Adrenal gland (tissue), 12 donors: Measurements from ENCODE around the gene GUCA1A. TPM values are rescaled to one million over a fixed set of nuclear protein-coding genes. Genes with fewer than 3 reads are reported as not detected.

Experiments
- DNase-seq, 7 donors: peaks; one replicate each; pipeline ENCODE4 v3.0.0-alpha.2; 2019 to 2020
- H3K27ac ChIP-seq, 5 donors: fragments of 200-600 bp; sonication (generic) in 4 of 5; 1 replicate in 3 of 5; 2 replicates in 2 of 5; pipeline versions ENCODE4 v1.5.1 to v1.8.0; 2016 to 2020; ENCODE audit warnings: mild to moderate bottlenecking in 1 of 5
- H3K27me3 ChIP-seq: fragments of 200-600 bp; 2 replicates; pipeline ENCODE4 v1.8.0; 2021
- H3K36me3 ChIP-seq, 2 donors: fragments of 200-600 bp; replicated peaks in 1 of 2; 1 replicate in 1 of 2; 2 replicates in 1 of 2; pipeline versions ENCODE4 v1.5.1 to v1.8.0; 2018 to 2022
- H3K4me1 ChIP-seq, 2 donors: fragments of 200-600 bp; replicated peaks in 1 of 2; 1 replicate in 1 of 2; 2 replicates in 1 of 2; pipeline versions ENCODE4 v1.5.1 to v1.8.0; 2018 to 2021
- H3K4me3 ChIP-seq, 4 donors: fragments of 200-600 bp; sonication (generic) in 3 of 4; one replicate each; pipeline ENCODE4 v1.5.1; 2016 to 2018
- H3K9me3 ChIP-seq, 3 donors: fragments of 200-600 bp; sonication (generic) in 1 of 3; replicated peaks in 1 of 3; 1 replicate in 2 of 3; 2 replicates in 1 of 3; pipeline versions ENCODE4 v1.5.1 to v1.8.0; 2016 to 2021
- CTCF ChIP-seq, 6 experiments: fragments of 450-650 bp in 4 of 6; fragments of 200-600 bp in 2 of 6; sonication (generic) in 1 of 6; IDR thresholded peaks; 1 replicate in 5 of 6; 2 replicates in 1 of 6; pipeline versions ENCODE4 v1.5.1 to v1.8.0; 2016 to 2021; ENCODE audit warnings: antibody characterized with exemption in 6 of 6, mild to moderate bottlenecking in 2 of 6, moderate library complexity in 1 of 6
- POLR2A ChIP-seq, 2 donors: fragments of 450-650 bp; IDR thresholded peaks; one replicate each; pipeline ENCODE4 v1.6.1; 2017; ENCODE audit warnings: antibody characterized with exemption in 2 of 2, mild to moderate bottlenecking in 2 of 2, moderate library complexity in 1 of 2
- WGBS, 4 donors: extraction: QIAGEN DNeasy Blood & Tissue Kit in 2 of 4; methylation state at CpG; one replicate each; pipeline versions ENCODE4 v1.1.5 to v1.1.7; 2013 to 2017; 5-methylcytosine and 5-hydroxymethylcytosine counted together
- intact Hi-C, 2 donors: fragments of 100-400 bp; cut with DNase I; formaldehyde crosslinking; loops; one replicate each; pipeline versions ENCODE4 v1.14.1 to v1.15.0; 2022 to 2023
- polyA plus RNA-seq, 3 donors: library from polyadenylated mRNA; stranded (reverse); fragments of 200-250 nt in 2 of 3; fragments of 350-450 nt in 1 of 3; fragmentation: Illumina TruSeq in 1 of 3; extraction: RNeasy Lipid Tissue Mini Kit (QIAGEN cat#74804) in 1 of 3; gene quantifications; one replicate each; pipeline ENCODE4 v1.2.3, GENCODE V29; 2013 to 2014
- total RNA-seq, 9 donors: library from RNA; depleted of rRNA in 4 of 9; stranded (reverse); fragments of >200 nt in 4 of 9; fragments of 120-200 nt in 1 of 9; fragmentation: NEBNext Ultra II Directional in 1 of 9; extraction: Animal tissue kit (Norgen Biotek cat#: 25700) in 1 of 9; gene quantifications; one replicate each; pipeline versions ENCODE4 v1.1.0 to v1.2.4, GENCODE V29; 2013 to 2023
- donor health status: healthy with polysubstance abuse.
- donor health status: Bipolar disorder and iron deficiency.
- donor health status: DM: yes; HTN: yes; CAD: no.
- donor health status: DM: no; HTN: no; CAD: no.
- donor health status: DM: no; HTN: no; CAD: no.
- donor health status: DM: yes; HTN: yes; CAD: no.

GUCA1A gene
- total and polyA plus RNA-seq, 12 donors: 0.17 TPM; not detected in 11

GRCh38 chr6:42140756-42141602 lies 32.2 kb upstream of the GUCA1A start:
- TF ChIP-seq POLR2A (IDR thresholded peaks at IDR 0.05) (peak in 1 of 2 donors; percentile 48), CTCF (IDR thresholded peaks at IDR 0.05) (no peak)
- peak; percentile 52 to 92 (median 83) for DNase-seq
- H3K36me3 ChIP-seq: no peaks in the 10 kb centered on the region
- intact Hi-C loops: no loop called here
- no peaks in the 10 kb centered on the region for H3K27me3 ChIP-seq
- peak overlapping the region in 4 of 5 donors; percentile 43 to 81 (median 70) for H3K27ac ChIP-seq
- no peaks in the 10 kb centered on the region for H3K9me3 ChIP-seq
- peaks cover 5 to 40% of the 10 kb centered on the region in 2 donors for H3K4me1 ChIP-seq
- H3K4me3 ChIP-seq: peak overlapping the region in 1 of 4 donors; percentile 3
- 34 to 54% (median 46%) methylated on average over 9 of the region's 9 CpGs for whole genome bisulfite sequencing, 4 donors

- 8 to 61% (median 54%) methylated on average over 2 to 13 of the region's 13 CpGs for WGBS, 4 donors
- Histone ChIP-seq H3K4me3 (peak overlapping the region in 2 of 4 donors; percentile 28 to 61), H3K27ac (peak overlapping the region in 4 of 5 donors; percentile 43 to 81 (median 70)), H3K9me3 (no peaks in the 10 kb centered on the region), H3K4me1 (peaks cover 5 to 36% of the 10 kb centered on the region in 2 donors), H3K36me3 (no peaks in the 10 kb centered on the region), H3K27me3 (no peaks in the 10 kb centered on the region)
- intact Hi-C loops: no loop called here
- no peak for TF ChIP-seq CTCF (IDR thresholded peaks at IDR 0.05)
- TF ChIP-seq POLR2A (IDR thresholded peaks at IDR 0.05): no peak
- no peak for DNase-seq
Observed at GRCh38 chr6:42141603-42142117, 31.5 kb upstream of the GUCA1A start.

- Histone ChIP-seq H3K9me3 (no peaks in the 10 kb centered on the region), H3K27me3 (no peaks in the 10 kb centered on the region), H3K4me3 (peak within 1 kb of the TSS in 2 of 4 donors; percentile 28 to 61), H3K4me1 (peaks cover 5 to 30% of the 10 kb centered on the region in 2 donors), H3K36me3 (no peaks in the 10 kb centered on the region), H3K27ac (peak within 1 kb of the TSS in 4 of 5 donors; percentile 43 to 81 (median 70))
- 14 to 27% (median 18%) methylated on average over 8 to 60 of the region's 60 CpGs for WGBS, 4 donors
- intact Hi-C loops: no loop called here
- peak in 4 of 7 donors; percentile 31 to 40 (median 38) for DNase-seq
- TF ChIP-seq CTCF (IDR thresholded peaks at IDR 0.05): no peak
Observed at GRCh38 chr6:42142118-42142835, 30.9 kb upstream of the GUCA1A start, which contains the start of gene C6orf132. TSS of gene C6orf132 (minus strand) at chr6:42142620. CDS start at chr6:42142444, 176 bp downstream.

- Histone ChIP-seq H3K27ac (no peak overlapping the region), H3K9me3 (no peaks in the 10 kb centered on the region), H3K4me1 (peaks cover 0 to 9% of the 10 kb centered on the region in 2 donors), H3K27me3 (no peaks in the 10 kb centered on the region), H3K36me3 (no peaks in the 10 kb centered on the region), H3K4me3 (no peak overlapping the region)
- DNase-seq: no peak
- intact Hi-C loops: no loop called here
- 57 to 80% (median 67%) methylated on average over 10 of the region's 10 CpGs for WGBS, 4 donors
- TF ChIP-seq CTCF (IDR thresholded peaks at IDR 0.05) (no peak), POLR2A (IDR thresholded peaks at IDR 0.05) (no peak)
Observed at GRCh38 chr6:42147138-42147562, 26.0 kb upstream of the GUCA1A start.
